GM12891 (cell line): ENCODE data around the gene C10orf95.
A peak's percentile ranks its signal among the peaks of the same experiment; 100 is the strongest.
"Not testable (repeated sequence)": the region's sequence is repeated elsewhere in the genome, so short reads cannot be mapped to it uniquely, and the experiment has no call there.

Source experiments
- DNase-seq: peaks from one replicate; pipeline ENCODE4 v3.0.0; 2011; ENCODE audit warnings: low spot score; ENCODE audit not compliant: insufficient read length
- FAIRE-seq: peaks from 2 replicates; lab custom pipeline; 2011; peaks lifted over from hg19 to GRCh38; lab: Jason Lieb, UNC
- PAX5 ChIP-seq: IDR thresholded peaks from 2 replicates; pipeline ENCODE4 v1.6.1; 2011; ENCODE audit warnings: low read length, moderate library complexity, mild to moderate bottlenecking; ENCODE audit not compliant: insufficient read depth, severe bottlenecking
- POLR2A ChIP-seq: IDR thresholded peaks from 2 replicates; pipeline ENCODE4 v1.6.1; 2011; ENCODE audit warnings: low read depth, low read length, control low read depth
- POLR2AphosphoS5 ChIP-seq: IDR thresholded peaks from 2 replicates; pipeline ENCODE4 v1.6.1; 2011; ENCODE audit warnings: low read depth, low read length, control low read depth
- POU2F2 ChIP-seq: IDR thresholded peaks from 2 replicates; pipeline ENCODE4 v1.6.1; 2011; ENCODE audit warnings: low read depth, mild to moderate bottlenecking, control low read depth, low read length, moderate library complexity
- SPI1 ChIP-seq: IDR thresholded peaks from 2 replicates; pipeline ENCODE4 v1.6.1; 2011; ENCODE audit warnings: low read depth, low read length, control low read depth
- TAF1 ChIP-seq: IDR thresholded peaks from 2 replicates; pipeline ENCODE4 v1.6.1; 2011; ENCODE audit warnings: low read depth, low read length, control low read depth

C10orf95 gene

GRCh38 chr10:102467971-102468438 lies 16.7 kb upstream of the C10orf95 start:
- FAIRE-seq: no peak
- no peak for DNase-seq
- TF ChIP-seq PAX5: no peak
- TF ChIP-seq POU2F2: no peak
- TF ChIP-seq POLR2A: no peak
- no peak for TF ChIP-seq TAF1
- no peak for TF ChIP-seq POLR2AphosphoS5
- no peak for TF ChIP-seq SPI1

GRCh38 chr10:102467318-102467717 lies 16.0 kb upstream of the C10orf95 start:
- TF ChIP-seq SPI1 (no peak), PAX5 (no peak), POLR2A (no peak), POLR2AphosphoS5 (no peak), TAF1 (no peak), POU2F2 (no peak)
- FAIRE-seq (no peak), DNase-seq (no peak)

DNA sequence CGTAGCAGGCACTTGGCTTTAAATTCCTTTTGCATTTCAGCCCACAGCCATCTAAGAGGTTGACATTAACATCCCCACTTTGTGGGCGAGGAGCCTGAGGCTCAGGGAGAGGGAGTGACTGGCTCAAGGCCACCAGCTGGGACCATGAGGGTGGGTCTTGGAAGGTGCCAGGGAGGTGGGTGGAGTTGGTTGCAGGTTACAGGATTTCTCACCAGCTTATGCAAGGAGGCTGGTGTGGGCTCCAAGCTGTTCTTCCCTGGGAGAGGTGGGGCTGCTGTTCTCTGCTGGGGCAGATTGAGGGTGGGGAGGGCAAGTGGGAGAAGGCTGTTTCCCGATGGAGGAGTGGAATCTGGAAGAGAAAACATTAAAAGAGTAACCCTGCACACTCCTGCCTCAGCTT lies 14.1 kb upstream of the C10orf95 start:
- FAIRE-seq: no peak
- TF ChIP-seq TAF1 (no peak), POU2F2 (no peak), POLR2A (no peak), POLR2AphosphoS5 (no peak), SPI1 (no peak), PAX5 (no peak)

DNA sequence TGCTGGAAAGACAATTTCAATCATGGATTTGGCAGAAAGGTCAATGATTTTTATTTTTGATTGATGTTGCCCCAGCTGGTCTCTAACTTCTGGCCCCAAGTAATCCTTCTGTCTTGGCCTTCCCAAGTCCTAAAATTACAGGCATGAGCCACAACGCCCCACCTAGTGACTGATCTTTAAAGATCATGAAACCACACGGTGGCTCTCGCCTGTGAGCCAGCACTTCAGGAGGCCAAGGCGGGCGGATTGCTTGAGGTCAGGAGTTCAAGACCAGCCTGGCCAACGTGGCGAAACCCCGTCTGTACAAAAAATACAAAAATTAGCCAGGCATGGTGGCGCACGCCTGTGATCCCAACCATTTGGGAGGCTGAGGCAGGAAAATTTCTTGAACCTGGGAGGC lies 12.6 kb upstream of the C10orf95 start:
- TF ChIP-seq TAF1 (no peak), POU2F2 (no peak), SPI1 (no peak), PAX5 (no peak), POLR2AphosphoS5 (no peak), POLR2A (no peak)
- FAIRE-seq (no peak), DNase-seq (no peak)

More for the DNA sequence above, 14.1 kb upstream of the C10orf95 start:
- DNase-seq: no peak

DNA sequence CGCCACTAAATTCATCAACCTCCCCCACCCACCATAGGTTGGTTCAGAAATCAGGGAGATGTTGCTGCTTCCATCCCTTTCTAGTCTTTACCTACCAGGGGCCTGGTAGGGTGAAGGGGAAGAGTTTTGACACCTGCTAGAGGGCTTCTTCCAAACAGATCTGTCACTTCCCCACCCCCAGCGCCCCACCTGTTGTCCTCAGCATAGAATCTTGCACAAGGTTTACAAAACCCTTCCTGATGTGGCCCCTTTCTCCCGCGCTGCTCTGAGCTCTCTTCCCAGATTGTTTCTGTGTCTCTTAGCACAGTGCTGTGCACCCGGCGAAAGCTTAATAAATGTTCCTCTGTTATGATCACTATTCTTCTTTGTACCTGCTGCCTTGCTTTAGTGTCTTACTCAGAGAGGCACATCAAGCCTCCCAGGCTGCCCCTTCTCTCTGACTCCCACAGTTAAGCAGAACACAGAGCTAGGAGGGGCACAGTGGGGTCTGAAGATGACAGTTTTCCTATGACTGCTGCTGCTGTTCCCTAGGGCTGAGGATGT lies 11.2 kb upstream of the C10orf95 start:
- no peak for FAIRE-seq
- no peak for TF ChIP-seq POU2F2
- TF ChIP-seq PAX5: no peak
- no peak for TF ChIP-seq SPI1
- TF ChIP-seq POLR2AphosphoS5: no peak
- TF ChIP-seq TAF1: no peak
- TF ChIP-seq POLR2A: no peak
- DNase-seq: no peak

- TF ChIP-seq TAF1 (peak; percentile 53; the same call in 1 of the 2 replicates), POLR2AphosphoS5 (no peak)
- DNase-seq (peak; percentile 99), FAIRE-seq (peak; percentile 98)
These were observed 10.1 kb upstream of the C10orf95 start for GRCh38 chr10:102461187-102462054.

- FAIRE-seq (no peak), DNase-seq (no peak)
- no peak for TF ChIP-seq POU2F2
- no peak for TF ChIP-seq POLR2AphosphoS5
- TF ChIP-seq SPI1: no peak
- no peak for TF ChIP-seq POLR2A
- no peak for TF ChIP-seq PAX5
- TF ChIP-seq TAF1: no peak
These were observed 9.5 kb upstream of the C10orf95 start for GRCh38 chr10:102460836-102461186.

DNA sequence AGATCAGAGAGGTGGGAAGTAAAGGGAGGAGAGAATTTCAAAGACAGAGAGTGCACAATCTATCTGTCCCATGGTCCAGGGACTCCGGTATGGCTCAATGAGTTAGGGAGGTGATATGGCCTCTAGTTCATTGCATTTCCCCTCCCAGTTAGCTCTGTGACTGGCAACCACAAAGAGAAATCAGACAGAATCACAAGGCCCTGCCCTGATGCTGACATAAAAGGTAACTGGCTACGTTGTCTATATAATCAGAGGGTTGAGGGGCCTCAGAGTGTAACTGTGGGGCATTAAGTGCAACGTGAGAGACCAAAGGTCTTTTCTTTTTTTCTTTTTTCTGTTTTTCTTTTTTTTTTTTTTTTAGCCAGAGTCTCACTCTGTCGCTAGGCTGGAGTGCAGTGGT lies 7.3 kb upstream of the C10orf95 start:
- TF ChIP-seq POLR2AphosphoS5: no peak
- no peak for TF ChIP-seq POU2F2
- no peak for TF ChIP-seq TAF1
- TF ChIP-seq SPI1: no peak
- TF ChIP-seq POLR2A: no peak
- TF ChIP-seq PAX5: no peak
- DNase-seq (no peak), FAIRE-seq (no peak)

DNA sequence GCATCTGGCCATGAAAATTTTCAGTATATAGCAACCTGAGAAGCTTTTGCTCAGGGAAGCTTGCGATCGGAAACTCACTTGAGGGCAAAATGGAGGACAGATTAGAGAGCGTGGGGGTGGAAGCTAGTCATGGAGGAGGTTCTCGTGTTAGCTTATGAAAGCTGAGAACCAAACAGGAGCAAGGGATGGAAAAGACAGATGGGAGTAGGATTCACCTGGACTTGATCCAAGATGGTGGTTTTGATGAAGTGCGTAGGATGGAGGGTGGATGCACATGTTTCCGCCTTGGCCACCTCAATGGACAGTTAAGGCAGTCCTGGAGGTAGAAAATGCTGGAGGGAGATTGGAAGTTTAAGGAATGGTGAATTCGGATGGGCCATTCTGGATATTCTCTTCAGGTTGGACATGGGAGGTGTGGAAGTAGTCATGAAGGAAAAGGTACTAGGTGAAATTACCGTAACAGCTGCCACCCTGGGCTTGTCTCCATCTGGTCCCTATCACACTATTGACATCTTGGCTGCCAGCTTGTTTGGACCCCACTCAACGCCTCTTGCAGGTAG lies 6.3 kb upstream of the C10orf95 start:
- no peak for FAIRE-seq

GRCh38 chr10:102455893-102456471 lies 4.6 kb upstream of the C10orf95 start:
- TF ChIP-seq POU2F2 (no peak), SPI1 (no peak), POLR2AphosphoS5 (no peak), TAF1 (no peak), PAX5 (no peak), POLR2A (no peak)
- FAIRE-seq (no peak), DNase-seq (no peak)

More for the DNA sequence above, 6.3 kb upstream of the C10orf95 start:
- TF ChIP-seq POU2F2 (no peak), POLR2A (no peak), POLR2AphosphoS5 (no peak), TAF1 (no peak), PAX5 (no peak), SPI1 (no peak)
- no peak for DNase-seq

- not testable (repeated sequence) for FAIRE-seq, DNase-seq
These were observed 3.5 kb upstream of the C10orf95 start for GRCh38 chr10:102454662-102455487.
